ENCODE results near the gene ZNF619.

GRCh38 chr3:40453933-40454332, 23.0 kb upstream of the ZNF619 start:
- TF ChIP-seq CTCF (conservative IDR thresholded peaks at IDR 0.05) (no peak), EZH2 (IDR thresholded peaks at IDR 0.05; ENCODE audit: low read depth) (no peak)
